ENCODE data around the gene PUS3. TPM values are rescaled to one million over a fixed set of nuclear protein-coding genes. Genes with fewer than 3 reads are reported as not detected.

Gene PUS3
- total RNA-seq, 4 donors from 2014 or later = 7.3 to 12.2 (median 9.5) TPM

- ATAC-seq (ENCODE audit: low FRiP score) (peak; percentile 48), DNase-seq (ENCODE audit: low spot score) (no peak)
- no peak for TF ChIP-seq CTCF (IDR thresholded peaks at IDR 0.05)
Measured at GRCh38 chr11:125931668-125932067, 28.7 kb upstream of the PUS3 start.

GRCh38 chr11:125931116-125931515 lies 28.1 kb upstream of the PUS3 start:
- DNase-seq (ENCODE audit: low spot score) (no peak), ATAC-seq (ENCODE audit: low FRiP score) (peak; percentile 45)
- TF ChIP-seq CTCF (IDR thresholded peaks at IDR 0.05) = no peak

GRCh38 chr11:125930076-125930450 lies 27.1 kb upstream of the PUS3 start:
- ATAC-seq (ENCODE audit: low FRiP score) (no peak), DNase-seq (ENCODE audit: low spot score) (no peak)
- no peak for TF ChIP-seq CTCF (IDR thresholded peaks at IDR 0.05)

GRCh38 chr11:125929445-125930075 lies 26.6 kb upstream of the PUS3 start:
- no peak for TF ChIP-seq CTCF (IDR thresholded peaks at IDR 0.05)
- DNase-seq (ENCODE audit: low spot score) (no peak), ATAC-seq (ENCODE audit: low FRiP score) (peak; percentile 59)

- no peak for TF ChIP-seq CTCF (IDR thresholded peaks at IDR 0.05)
- DNase-seq (ENCODE audit: low spot score) = no peak
- ATAC-seq (ENCODE audit: low FRiP score) = no peak
Measured at GRCh38 chr11:125926682-125927081, 23.7 kb upstream of the PUS3 start.

GRCh38 chr11:125925804-125926203 lies 22.8 kb upstream of the PUS3 start:
- ATAC-seq (ENCODE audit: low FRiP score) = no peak
- no peak for TF ChIP-seq CTCF (IDR thresholded peaks at IDR 0.05)
- DNase-seq (ENCODE audit: low spot score) = no peak

- ATAC-seq (ENCODE audit: low FRiP score) (no peak), DNase-seq (ENCODE audit: low spot score) (no peak)
- TF ChIP-seq CTCF (IDR thresholded peaks at IDR 0.05) = no peak
Measured at GRCh38 chr11:125925247-125925740, 22.3 kb upstream of the PUS3 start.
